DMS53 (cell line): Measurements from ENCODE around the gene E2F8.

ENCODE experiments used
- DNase-seq: peaks from one replicate; lab custom pipeline; 2025; lab: John Stamatoyannopoulos, UW

Gene E2F8

DNA sequence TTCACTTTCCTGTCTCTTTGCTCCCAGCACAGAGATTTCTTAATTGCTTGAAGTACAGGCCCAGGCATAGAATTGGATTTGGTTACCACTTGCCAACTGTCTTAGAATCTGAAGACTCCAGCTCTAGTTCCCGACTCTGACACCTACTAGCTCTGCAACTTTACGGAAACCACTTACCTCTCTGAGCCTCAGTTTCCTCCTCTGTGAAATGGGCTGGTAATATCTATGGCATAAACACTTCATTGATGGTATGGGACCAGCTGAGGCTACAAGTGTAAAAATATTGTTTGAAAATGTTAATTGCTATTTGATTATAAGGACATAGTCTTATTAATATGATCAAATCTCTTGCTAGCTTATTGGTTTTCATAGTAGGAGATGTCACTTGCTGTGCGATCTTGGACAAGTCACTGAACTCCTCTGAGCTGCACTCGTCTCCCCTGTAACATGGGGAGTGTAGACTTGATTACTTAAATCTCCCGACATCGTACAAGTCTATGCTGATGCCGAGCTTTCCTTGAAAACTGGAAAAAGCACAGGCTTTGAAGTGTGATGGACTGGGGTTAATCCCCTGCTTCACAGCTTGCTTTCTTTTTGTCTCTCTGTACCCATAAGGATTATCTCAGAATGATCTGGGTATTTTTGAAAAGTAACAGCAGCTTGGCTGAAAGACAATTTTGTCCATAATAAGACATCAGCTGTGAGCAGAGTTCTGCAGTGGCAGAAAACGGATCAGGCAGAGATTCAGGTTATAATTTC lies 11.8 kb upstream of the E2F8 start:
- peak; percentile 70 for DNase-seq

DNA sequence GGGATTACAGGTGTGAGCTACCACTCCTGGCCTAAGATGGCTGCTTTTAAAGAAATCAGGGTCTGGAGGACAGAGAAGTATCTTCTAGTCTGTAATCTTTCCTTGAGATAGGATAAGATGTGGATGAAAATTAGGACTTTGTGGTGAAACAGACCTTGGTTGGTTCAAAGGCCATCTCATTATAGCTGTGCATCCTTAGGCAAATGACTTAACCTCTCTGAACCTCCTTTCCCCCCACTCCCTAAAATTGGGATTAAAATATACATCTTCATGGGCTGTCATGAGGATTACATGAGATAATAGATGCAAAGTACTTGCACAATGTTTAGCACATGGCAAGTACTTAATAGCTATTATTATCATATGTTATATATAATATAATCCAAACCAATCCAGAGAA lies 10.8 kb upstream of the E2F8 start:
- DNase-seq = no peak

DNA sequence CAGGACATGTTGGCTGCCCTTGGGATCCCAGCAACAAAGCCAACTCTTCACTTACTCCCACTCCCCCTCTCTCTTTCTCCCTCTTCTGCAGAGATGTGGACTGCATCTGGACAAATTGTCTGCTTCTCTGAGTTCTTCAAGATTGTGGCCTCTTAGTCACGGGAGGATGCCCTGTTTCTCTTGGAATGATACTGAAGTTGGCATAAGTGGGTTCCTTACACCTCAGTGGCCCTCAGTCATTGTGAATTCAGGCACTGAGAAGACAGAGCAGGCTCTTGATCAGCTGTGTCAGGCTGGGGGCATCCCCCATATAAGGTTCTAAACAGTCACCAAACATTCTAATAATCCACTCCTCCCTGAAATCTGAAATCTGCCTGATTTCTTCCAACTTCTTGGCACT lies 6.1 kb upstream of the E2F8 start:
- DNase-seq = no peak

- DNase-seq = no peak
These were observed 4.6 kb upstream of the E2F8 start for GRCh38 chr11:19245351-19245750.

DNA sequence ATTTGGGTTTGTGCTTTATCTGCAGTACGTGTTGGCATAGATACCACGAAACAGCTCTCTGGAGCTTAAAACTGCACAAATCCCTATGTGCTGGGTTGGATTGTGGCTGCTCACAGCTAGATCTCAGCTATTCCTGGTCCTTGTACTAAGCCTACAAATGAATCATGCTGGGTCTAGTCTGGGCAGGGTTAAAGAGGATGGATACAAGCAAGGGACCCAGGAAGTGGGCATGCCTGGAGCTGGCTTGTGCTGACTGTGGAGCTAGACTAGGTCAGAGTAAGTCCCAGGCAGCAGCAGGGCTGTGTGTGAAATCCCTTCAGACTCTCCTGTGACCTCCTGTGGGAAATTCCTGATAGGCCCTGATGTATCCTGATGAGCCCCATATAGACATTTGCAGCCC lies 3.9 kb upstream of the E2F8 start:
- peak; percentile 65 for DNase-seq

DNA sequence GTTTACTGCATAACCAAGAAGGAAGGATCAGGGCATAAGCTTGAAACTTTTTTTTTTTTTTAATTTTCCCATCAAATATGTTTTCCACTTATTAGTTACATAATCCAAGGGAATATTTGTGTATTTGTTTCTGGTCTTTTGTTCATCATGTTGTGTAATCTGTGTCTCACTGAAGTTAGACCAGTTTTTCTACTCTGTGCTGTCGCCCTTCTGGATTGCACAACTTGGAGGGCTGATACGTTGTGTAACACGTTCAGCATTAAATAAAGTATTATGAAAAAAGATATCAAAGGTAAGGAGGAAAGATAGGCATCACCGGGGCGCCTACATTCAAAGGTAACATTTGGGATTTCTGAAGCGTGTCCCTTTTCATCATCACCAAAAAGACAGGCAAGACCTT lies 3.3 kb upstream of the E2F8 start:
- DNase-seq = peak; percentile 71

GRCh38 chr11:19243613-19244012 lies 2.9 kb upstream of the E2F8 start:
- DNase-seq = peak; percentile 44

DNA sequence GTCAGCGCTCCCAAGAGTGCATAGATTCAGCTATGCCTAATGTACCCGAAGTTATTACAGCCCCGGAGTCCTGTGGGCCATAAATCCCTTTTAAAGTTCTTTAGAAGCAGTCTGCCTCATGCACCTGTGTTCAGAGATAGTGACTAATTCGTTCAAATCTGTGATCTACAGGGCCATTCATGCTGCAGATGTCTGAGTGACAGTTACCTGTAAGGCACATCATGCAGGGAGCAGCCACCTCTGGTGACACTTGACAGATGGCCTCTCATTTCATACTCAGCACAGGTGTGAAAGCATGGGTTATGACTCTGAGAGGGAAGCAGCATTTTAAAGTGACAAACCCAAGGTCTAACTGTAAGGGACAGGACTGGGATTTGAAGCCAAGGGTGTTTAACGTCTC lies 2.4 kb upstream of the E2F8 start:
- DNase-seq = peak; percentile 64

DNA sequence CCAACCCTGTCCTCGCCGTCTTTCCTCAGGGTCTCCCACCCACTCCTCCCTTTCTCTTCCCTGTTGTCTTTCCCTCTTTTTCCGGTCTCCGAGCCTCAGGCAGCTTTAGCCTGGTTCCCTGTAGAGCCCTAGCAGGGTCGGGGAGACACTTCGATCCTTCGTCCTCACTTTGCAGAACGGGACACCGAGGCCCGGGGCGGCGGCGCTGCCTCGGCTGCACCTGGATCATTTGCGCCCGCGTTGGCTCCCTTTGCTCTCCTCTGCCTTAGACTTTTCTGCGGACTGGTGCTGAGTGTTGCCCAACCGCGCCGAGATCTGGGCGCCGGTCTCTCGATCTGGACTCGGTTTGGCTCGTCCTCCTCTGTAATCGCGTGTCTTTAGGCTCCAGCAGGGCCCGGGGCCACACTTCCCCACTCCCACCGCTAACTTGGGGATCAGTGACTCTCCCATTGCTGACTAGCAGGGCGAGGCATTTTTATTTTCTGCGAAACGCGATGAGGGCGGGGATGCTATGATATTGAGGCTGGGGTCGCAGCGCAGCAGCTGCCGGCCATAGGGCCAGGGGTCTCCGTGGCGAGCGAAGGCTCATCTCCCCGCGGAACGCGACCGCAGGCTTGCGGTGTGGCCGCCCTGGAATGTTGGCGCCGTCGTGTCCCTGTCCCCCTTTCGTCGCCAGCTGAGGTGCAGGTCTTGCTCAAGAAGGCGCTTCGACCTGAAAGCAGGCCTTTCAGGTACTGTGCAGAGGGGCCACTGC lies 1.6 kb upstream of the E2F8 start:
- peak; percentile 65 for DNase-seq

GRCh38 chr11:19241260-19242178 lies 774 bp upstream of the E2F8 start:
- peak; percentile 79 for DNase-seq

DNA sequence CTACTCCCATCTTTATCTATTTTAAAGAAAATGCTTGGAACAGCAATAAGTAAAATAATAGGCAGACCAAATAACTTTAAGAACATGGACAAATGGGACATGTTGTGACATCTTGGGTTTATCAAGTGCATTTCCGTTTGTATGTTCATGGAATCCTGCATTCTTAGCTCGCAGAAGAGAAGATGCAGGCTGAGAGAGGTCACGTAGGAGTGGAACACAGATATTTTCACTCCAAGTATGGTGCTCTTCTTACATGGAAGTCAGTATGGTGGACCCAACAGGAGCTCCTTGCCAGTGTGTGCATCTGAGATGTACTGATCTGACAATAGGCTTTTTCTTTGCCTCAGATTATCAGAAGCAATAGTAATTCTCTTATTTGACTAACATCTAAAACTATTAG lies 1.7 kb downstream of the E2F8 start:
- DNase-seq = no peak

DNA sequence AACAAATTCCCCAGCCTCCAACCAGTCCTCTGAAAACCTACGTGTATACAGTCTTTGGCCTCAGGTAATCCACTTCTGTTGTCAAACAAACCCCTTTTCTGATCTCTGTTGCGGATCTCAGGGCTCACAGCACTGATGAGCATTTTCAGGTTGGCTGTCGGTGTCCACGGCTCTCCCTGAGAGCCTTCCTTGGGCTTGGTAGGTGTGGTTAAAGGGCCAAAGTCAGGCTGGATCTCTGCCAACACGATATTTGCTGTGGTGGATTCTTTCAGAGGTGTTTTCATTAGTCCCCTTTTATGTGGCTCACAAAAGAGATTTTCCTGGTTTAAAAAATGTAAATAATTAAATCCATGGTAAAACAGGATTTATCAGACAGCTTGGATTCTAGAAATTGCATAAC lies 2.9 kb downstream of the E2F8 start:
- no peak for DNase-seq

DNA sequence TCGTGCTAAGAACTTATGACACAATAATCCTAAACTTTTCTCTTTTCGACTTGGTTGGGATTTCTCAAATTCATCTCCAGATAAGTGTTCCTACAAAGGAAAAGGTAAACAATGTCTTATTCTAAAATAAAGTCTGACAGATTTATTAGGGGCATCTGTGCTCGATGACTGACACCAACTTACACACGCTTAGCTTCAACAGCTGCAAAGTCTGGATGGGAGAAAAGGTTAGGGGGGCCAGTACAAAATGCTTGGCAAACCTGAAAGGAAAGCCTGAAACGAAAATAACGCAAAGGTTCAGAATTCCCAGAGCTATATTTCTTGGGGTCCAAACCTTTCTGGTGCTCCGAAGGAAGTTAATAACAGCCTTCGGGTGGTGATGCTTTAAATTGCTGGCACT lies 3.4 kb downstream of the E2F8 start:
- DNase-seq = no peak

GRCh38 chr11:19234231-19234817 lies 6.4 kb downstream of the E2F8 start:
- no peak for DNase-seq

DNA sequence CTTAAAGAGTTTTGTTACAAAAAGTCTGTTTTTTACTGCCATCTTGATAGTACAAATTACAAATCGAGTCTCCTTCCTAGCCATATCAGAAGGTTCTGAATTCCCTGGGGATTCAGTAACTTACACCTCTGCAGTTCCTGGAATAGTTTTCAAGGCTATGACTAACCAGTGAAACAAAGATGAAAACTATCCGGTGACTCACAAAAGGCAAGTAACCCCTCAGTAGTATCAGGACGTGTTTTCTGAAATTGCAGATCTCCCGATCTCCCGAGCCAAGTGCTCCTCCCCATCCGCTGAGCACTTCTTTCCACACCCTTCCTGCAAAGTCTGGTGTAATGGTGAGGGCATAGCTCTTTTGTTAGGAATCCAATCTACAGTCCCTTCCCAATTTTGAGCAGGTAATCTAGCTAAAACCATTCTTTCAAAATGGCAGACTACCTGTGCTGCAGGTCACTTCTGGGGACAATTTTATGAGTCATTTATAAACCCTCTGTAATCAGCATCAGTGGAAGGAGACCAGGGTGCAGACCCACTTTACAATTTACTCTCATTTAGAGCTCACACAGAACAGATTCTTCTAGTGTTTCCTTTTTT lies 7.7 kb downstream of the E2F8 start:
- DNase-seq = no peak

GRCh38 chr11:19229671-19230070 lies 11.1 kb downstream of the E2F8 start:
- no peak for DNase-seq

DNA sequence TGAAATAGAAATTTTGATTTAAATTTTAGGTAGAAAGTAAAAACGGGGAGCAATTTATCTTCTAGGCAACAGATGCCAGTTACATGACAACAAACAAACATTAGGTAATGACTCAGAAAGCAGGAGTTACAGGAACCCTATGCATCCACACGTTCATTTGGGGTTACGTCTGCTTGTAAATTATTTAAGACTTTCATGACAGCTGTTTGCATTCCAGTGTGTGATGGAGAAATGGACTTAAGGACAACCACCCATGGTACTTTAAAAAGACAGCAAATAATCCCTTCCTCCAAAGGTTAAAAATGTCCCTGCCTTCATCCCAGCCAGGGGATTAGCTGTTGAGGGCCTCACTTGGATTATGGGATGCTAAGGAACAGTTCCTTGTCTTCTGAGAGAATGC lies 11.8 kb downstream of the E2F8 start:
- DNase-seq = no peak

DNA sequence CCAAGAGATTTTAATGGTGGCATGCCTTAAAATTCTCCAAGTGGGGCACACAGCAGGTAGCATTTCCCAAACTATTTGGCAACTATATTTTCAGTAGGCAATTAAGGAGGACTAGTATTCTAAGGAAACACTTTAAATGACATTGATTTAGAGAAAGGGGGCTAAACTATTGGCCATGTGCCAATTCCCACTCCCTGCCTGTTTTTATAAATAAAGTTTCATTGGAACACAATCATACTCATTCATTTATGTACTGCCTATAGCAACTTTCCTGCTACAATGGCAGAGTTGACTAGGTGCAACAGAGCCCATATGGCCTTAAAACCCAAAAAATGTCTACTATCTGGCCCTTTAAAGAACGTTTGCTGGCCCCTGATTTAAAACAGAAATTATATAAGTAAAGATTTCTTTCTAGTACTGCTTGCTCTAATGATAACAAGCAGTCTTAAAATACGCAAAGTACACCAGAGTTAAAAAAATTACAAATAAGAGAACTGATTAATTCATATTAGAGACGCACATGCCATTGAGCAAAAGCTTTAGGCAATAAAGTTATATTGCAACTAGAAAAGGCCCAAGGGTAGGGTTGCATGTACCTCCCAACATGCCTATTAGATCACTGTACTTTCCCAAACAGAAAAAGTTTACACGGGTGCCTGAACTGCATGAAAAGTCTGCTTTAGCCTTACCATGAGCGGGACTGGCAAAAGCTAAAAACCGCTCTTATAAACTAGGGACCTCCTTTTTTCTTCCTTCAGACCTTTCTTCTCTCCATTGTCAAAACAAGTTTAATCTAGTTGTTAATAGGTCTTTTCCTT lies 14.2 kb downstream of the E2F8 start:
- no peak for DNase-seq

GRCh38 chr11:19225581-19225980 lies 15.2 kb downstream of the E2F8 start:
- DNase-seq = no peak

- no peak for DNase-seq
These were observed 15.6 kb downstream of the E2F8 start for GRCh38 chr11:19225123-19225522.
